ENCODE measurements around the gene GBF1. TPM values are rescaled to one million over a fixed set of nuclear protein-coding genes. Genes with fewer than 3 reads are reported as not detected.
A peak's percentile ranks its signal among the peaks of the same experiment; 100 is the strongest.

GBF1 gene
- total RNA-seq, 4 donors from 2014 or later: 34.0 to 68.3 (median 53.5) TPM

GRCh38 chr10:102408728-102409603, 163.6 kb downstream of the GBF1 start:
- no peak overlapping the region for H3K27ac ChIP-seq
- peaks cover 21% of the 10 kb centered on the region for H3K27me3 ChIP-seq
- WGBS, 2 donors: 0 to 2% methylated on average over 19 to 26 of the region's 103 CpGs
- no peaks in the 10 kb centered on the region for H3K9me3 ChIP-seq
- H3K4me3 ChIP-seq (replicated peaks in 1 of 3): peak overlapping the region in 1 of 3 donors; percentile 17
- peaks cover 4 to 19% of the 10 kb centered on the region in 2 donors for H3K4me1 ChIP-seq
- TF ChIP-seq, protein P1, sequence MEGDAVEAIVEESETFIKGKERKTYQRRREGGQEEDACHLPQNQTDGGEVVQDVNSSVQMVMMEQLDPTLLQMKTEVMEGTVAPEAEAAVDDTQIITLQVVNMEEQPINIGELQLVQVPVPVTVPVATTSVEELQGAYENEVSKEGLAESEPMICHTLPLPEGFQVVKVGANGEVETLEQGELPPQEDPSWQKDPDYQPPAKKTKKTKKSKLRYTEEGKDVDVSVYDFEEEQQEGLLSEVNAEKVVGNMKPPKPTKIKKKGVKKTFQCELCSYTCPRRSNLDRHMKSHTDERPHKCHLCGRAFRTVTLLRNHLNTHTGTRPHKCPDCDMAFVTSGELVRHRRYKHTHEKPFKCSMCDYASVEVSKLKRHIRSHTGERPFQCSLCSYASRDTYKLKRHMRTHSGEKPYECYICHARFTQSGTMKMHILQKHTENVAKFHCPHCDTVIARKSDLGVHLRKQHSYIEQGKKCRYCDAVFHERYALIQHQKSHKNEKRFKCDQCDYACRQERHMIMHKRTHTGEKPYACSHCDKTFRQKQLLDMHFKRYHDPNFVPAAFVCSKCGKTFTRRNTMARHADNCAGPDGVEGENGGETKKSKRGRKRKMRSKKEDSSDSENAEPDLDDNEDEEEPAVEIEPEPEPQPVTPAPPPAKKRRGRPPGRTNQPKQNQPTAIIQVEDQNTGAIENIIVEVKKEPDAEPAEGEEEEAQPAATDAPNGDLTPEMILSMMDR (IDR thresholded peaks at IDR 0.05): no peak
- TF ChIP-seq POLR2A (IDR thresholded peaks at IDR 0.05): no peak
- DNase-seq: no peak
- intact Hi-C loops (cut with DNase I): no loop called here
- H3K36me3 ChIP-seq: no peaks in the 10 kb centered on the region

DNA sequence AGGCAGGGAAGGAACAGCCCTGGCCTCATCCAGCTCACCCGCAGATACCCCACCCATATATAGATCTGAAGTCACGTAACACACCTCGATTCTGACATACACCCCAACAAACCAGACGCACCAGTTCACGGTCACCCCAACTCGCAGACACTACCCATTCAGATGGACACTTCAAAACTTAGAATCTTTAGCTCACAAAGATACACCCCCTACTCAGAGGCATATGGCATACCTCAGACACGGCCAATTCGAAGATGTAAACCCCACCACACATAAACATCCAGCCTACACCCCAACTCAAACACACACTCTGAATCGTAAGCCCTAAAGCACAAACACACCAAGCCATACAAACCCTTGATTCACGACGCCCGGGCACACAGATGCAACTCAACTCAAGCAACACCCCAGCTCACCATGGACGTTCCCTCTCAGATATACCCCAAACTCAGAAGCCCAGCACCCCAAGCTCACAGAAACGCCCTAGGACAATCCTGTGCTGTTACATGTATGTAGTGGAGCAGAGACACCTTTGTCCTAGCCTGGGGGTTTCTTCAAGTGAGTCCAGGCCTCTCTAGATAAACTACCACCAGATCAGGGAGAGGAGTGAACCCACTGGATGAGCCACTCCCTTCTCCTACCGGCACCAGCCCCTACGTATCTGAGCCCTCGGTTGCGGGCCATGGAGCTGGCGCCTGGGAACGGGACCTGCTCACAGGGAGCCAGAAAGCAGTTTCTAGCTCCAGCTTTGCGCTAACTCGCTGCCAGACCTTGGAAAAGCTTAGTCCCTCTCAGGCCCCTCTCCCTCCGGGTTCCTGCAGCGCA, 164.5 kb downstream of the GBF1 start:
- H3K27me3 ChIP-seq: peaks cover 21% of the 10 kb centered on the region
- DNase-seq: no peak
- TF ChIP-seq, protein P1 (IDR thresholded peaks at IDR 0.05): no peak
- no peak for TF ChIP-seq POLR2A (IDR thresholded peaks at IDR 0.05)
- WGBS, 2 donors: 33 to 36% methylated on average over 20 to 21 of the region's 24 CpGs
- peaks cover 4 to 19% of the 10 kb centered on the region in 2 donors for H3K4me1 ChIP-seq
- H3K36me3 ChIP-seq: no peaks in the 10 kb centered on the region
- intact Hi-C loops (cut with DNase I): no loop called here
- H3K4me3 ChIP-seq (replicated peaks in 1 of 3): no peak overlapping the region
- no peaks in the 10 kb centered on the region for H3K9me3 ChIP-seq
- H3K27ac ChIP-seq: no peak overlapping the region

DNA sequence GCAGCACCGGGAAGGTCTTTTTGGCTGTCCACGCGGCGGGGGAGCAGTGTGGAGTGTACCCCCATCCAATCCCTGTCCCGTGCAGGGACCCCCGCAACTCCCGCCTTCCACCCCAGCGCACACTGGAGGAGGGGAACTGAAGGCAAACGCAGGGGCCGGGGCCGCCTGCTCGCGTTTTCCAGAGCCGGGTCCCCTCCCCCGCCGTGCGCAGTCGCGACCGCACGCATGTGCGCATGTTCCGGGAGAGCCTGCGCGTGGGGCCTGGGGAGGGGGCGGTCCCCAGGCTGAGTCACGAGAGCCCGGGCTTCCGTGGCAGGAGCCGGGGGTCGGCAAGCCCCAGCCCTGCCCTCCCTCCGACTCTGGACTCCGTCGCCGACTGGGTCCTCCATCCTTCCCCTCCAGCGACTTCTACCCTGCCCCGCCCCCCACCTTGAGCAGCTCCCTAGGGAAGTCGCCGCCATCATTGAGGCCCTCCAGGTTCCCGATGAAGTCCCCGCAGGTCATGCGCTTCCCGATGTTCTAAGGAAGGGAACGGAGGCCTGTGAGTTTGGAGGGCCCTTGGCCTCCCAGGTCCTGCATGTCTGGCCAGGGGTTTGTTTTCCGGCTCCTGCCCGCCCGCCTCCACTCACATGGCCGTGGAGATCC, 165.2 kb downstream of the GBF1 start:
- no peaks in the 10 kb centered on the region for H3K9me3 ChIP-seq
- DNase-seq: no peak
- H3K27me3 ChIP-seq: peaks cover 21% of the 10 kb centered on the region
- WGBS, 2 donors: 2 to 7% methylated on average over 18 to 19 of the region's 48 CpGs
- intact Hi-C loops (cut with DNase I): no loop called here
- peaks cover 4 to 19% of the 10 kb centered on the region in 2 donors for H3K4me1 ChIP-seq
- H3K4me3 ChIP-seq (replicated peaks in 1 of 3): no peak overlapping the region
- TF ChIP-seq POLR2A (IDR thresholded peaks at IDR 0.05): no peak
- TF ChIP-seq, protein P1 (IDR thresholded peaks at IDR 0.05): no peak
- H3K27ac ChIP-seq: no peak overlapping the region
- no peaks in the 10 kb centered on the region for H3K36me3 ChIP-seq

GRCh38 chr10:102411341-102412255, 166.3 kb downstream of the GBF1 start:
- Histone ChIP-seq H3K27ac (no peak overlapping the region), H3K27me3 (peaks cover 21% of the 10 kb centered on the region)
- no peak for DNase-seq

More at GRCh38 chr10:102411341-102412255, 166.3 kb downstream of the GBF1 start:
- Histone ChIP-seq H3K9me3 (no peaks in the 10 kb centered on the region), H3K4me1 (peaks cover 4 to 19% of the 10 kb centered on the region in 2 donors), H3K36me3 (no peaks in the 10 kb centered on the region), H3K4me3 (replicated peaks in 1 of 3) (no peak overlapping the region)
- TF ChIP-seq POLR2A (IDR thresholded peaks at IDR 0.05): no peak
- TF ChIP-seq, protein P1 (IDR thresholded peaks at IDR 0.05): no peak
- intact Hi-C loops (cut with DNase I): no loop called here
- WGBS, 2 donors: 76 to 79% methylated on average over 14 of the region's 14 CpGs

All from thyroid gland (tissue), 4 donors.